Inflammatory macrophage (primary cell): Measurements from ENCODE around the gene ANKRD22.

Experiments
- DNase-seq, 2 donors: peaks; one replicate each; pipeline ENCODE4 v3.0.0-alpha.2; 2020 to 2022

ANKRD22 gene

DNA sequence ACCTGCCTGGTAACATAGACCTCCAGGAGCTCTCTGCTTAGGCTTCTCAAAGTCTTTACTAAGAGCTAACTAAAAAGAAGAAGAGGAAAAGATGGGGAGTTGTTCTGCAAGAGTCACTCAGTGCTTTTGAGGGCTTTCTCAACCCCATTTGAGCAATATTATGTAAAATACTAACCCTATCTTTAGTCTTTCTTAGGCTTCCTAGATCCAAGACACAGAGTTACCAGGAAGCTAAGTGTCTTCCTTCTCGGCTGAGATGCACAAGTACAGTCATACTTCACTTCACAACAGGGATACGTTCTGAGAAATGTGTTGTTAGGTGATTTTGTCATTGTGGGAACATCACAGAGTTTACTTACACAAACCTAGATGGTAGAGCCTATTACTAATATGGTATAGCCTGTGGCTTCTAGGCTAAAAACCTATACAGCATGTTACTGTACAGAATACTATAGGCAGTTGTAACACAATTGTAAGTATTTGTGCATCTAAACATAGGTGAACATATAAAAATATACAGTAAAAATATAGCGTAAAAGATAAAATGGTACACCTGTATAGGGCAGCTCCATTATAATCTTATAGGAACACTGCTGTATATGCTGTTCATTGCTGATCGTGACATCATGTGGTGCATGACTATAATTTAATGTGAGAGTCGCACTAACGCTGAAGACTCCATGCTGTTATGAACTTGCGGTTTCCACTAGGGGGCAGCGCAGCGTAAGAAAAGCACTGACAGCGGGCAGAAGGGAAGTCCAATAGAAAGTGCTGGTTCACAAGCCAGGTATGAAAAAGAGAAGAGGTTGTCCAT, 16.3 kb downstream of the ANKRD22 start:
- peak; percentile 85 to 90 for DNase-seq

DNA sequence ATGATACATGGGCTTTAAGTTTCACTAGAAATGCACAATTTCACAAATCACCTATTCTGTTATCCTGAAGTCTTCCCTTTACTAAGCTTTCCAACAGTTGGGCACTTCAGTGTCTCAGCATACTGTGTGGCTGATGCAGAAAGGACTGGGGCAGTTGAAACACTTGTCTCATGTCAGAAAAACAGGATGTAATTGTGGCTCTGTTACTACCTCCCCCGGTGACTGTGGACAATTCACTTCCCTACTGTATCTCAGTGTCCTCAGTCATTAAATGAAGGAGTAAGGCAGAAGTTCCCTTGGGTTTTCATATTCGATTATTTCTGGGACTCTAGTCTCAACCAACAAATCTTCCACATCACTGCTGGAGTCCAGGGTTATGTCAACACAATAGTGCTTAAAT, 17.9 kb downstream of the ANKRD22 start:
- DNase-seq, result peak; percentile 80 to 83

DNA sequence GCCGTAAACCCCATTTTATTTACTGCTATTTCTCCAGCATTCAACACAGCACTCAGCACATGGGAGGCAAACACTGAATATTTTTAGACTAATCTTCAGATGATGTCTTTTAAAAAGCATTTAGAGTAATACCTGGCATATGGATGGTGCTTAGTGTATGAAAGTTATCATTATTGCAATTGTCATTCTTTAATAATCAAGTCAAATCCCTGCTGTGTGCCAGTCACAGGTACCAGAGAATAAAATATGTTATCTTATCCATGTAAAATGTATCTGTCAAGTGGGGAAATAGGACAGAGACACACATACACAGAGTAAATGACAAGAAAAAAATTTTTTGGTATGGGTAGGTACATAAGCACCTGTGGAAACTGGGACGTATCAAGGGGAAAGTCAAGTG, 18.5 kb downstream of the ANKRD22 start:
- DNase-seq, result no peak

DNA sequence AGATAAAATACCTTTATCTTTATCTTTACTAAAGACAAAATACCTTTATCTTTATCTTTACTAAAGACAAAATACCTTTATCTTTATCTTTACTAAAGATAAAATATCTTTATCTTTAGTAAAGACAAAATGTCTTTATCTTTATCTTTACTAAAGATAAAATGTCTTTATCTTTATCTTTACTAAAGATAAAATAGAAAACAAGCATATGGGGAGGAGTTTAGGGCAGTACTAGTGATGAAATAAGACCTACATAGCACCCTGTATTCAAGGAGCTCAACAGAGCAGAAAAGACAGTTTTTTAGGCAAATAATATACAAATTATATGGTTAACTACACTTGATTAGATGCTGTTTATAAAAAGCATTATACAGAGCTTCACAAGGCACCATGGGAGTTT, 19.3 kb downstream of the ANKRD22 start:
- no peak for DNase-seq

DNA sequence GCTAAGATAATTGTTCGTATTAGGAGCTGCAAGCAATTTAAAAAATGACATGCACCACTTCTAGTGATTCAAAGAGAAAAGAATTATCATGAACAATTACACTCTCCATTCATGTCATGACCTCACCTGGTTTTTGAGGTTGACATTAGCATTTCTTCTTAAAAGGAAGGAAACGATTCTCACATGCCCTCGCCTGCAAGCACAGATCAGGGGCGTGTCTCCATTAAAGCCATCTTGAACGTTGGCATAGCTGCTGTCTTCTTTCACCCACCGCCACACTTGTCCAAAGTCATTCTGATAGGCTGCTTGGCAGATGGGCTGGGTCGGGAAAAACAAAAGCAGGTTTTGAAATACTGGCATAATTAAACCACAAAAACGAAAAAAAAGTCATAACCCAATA, 19.9 kb downstream of the ANKRD22 start:
- no peak for DNase-seq

DNA sequence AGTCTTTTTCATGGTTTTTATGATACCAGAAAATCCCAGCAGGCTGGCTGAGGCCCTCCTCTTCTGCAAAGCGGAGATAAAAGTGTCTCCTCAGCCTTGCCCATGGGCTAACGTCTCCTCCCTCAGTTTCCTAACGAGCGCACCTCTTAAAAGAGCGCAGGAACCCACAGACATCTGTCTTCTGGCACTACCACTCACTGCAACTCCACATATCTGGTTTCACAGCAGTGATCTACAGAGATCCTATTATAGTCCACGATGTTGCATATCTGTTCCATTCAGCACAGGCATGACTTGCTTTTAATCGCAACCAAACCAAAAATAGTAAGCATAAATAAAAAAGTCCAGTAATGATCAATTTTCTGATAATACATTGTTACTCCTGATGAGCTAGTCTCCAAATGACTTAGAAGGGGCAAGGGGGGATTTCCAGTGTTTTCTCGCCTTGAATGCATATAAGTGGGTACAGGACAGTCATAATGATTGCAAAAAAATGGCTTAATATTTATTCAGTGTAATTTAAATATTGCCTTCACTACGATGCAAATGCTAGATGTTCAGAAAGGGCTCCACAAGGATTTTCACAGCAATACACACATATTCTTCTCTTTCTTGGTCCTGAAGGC, 20.9 kb downstream of the ANKRD22 start:
- no peak for DNase-seq

DNA sequence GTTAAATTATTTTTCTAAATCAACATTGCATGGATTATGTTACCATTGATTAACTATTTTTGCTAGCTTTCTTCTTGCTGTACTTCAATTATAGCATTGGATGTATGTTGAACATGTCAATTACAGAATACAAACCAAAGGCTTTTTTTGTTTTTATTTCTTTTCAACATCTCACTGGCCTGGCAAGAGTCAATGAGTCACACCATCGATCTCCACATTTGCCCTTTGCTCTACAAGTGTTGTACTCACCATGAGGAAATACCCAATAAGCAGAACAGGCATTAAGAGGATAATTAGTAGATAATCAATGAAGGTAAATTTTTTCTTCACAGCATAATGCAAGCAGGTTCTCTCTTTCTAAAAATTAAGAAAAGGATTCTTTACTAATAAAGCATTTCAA, 23.3 kb downstream of the ANKRD22 start:
- no peak for DNase-seq

DNA sequence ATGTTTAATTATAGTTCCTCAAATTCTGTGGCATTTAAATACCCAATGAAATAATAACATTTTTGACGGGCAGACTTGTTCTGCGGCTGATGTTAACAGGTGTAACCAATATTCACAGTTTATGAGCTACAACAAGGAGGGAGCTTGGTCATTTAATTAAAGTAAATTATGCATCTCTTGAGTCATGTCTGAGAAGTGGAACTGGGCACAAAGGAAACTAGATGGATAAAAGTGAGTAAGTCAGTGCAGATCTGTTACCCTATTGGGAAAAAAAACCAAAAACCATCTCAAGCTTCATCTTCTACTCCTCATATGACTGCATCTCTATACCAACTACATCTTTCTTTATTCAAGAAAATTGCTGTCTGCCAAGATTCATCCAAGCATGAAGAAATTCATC, 24.0 kb downstream of the ANKRD22 start:
- DNase-seq, result no peak

DNA sequence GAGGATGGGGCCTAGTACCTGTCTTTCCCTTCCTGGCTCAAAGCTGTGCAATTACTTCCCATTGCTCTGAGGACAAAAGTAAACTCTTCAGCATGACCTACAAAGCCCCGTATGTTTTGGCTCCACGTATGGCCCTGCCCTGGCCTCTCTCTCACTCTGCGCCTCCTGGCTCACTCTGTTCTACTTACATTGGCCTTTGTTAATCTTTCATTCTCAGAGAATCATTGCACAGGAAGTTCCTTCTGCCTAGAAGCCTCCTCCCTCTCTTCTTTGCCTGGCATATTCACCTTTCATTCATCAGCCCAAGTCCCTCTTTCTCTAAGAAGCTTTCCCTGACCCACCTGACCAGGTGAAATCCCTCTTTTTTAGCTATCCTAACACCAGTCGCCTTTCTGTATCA, 25.3 kb downstream of the ANKRD22 start:
- no peak for DNase-seq

DNA sequence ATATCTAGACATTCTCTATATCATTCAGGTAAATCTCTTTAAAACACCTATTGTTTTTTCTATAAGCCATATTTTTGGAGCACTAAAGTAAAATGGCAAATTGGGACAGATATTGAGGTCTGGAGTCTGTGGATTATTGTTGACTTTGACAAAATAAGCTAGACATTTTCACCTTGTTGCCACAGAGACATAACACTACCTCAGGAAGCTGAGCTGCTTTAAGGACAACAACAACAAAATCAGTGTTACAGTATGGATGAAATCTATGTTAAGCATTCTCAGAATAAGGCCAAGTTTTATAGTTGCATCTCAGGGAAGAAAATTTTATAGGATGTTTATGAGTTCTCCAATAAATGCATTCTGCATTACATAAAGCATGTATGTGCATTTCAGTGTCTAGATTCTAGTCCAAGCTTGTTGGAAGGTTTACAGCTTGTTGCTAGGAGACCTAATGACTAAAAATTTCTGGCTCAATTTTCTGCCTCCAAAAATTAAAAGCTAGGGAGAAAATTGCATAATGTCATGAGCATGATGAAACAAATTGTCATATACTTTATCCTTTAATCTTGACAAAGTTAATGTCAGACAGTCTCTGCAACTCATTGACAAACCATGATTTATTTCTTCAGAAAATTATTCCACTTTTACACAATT, 30.8 kb downstream of the ANKRD22 start:
- DNase-seq, result no peak

DNA sequence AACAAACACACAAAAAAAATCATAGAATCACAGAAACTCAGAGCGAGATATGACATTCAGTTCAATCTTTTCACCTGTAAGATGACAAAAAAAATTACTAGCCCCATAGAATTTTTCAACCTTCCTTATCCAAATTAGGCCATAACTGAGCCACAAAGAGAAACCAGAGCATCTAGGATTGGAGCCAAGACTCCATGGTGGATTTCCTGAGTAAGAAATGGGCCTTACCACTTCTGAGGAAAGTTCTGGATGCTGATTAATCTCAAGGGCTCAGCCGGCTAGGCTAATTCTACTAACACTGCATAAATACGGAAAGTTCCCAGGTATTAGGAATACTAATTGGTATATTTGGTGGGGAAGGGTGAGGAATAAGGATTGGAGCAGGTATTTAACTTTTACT, 32.4 kb downstream of the ANKRD22 start:
- no peak for DNase-seq

DNA sequence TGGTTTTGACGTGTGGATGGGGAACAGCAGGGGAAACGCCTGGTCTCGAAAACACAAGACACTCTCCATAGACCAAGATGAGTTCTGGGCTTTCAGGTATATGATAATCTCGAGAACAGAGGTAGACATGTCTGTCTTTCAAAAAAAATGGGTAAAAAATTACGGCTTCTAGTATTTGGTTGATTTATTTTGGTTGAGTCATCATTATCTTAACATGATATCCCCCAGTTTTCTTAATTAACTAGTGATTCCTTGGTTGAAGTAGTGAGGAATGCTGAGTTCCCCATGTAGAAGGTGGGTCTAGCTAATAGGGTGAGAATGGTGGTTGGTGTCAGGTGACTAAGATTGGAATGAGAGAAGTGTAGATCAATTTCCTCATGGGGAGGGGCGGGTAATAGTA, 38.4 kb downstream of the ANKRD22 start:
- DNase-seq, result no peak

DNA sequence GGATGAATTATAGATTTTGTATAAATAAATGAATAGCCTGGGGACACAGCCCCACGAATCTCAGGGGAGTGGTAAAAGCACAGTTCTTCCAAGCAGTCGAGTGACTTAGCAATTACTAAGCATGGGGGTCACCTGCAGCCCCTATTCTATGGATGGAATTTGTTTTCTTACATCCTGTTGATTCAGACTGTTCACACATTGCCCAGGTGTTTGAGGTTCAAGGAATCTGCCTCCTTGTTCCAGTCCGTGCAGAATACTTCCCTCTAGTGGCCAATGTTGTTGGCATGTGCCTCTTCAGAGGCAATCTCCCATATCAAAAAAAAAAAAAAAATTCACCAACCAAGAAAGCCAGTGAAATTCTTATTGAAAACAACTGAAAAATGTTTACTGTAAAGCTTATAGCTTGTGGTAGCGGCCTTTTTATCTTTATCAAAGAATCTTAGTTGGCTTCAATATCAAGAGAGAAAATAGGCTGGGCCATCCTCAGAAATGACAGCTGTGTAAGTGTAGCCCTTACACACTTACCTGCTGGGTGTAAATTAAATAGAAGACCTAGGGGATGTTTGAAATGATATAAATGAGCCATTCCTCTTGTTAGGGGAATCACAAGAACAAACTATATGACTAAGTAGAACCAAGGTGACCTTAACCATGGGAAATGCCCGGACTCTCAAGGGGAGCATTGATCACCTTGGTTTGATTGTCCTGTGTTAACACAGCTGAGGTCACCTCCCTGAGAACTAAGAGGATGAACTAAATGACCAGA, 41.3 kb downstream of the ANKRD22 start:
- DNase-seq, result peak; percentile 55 to 64

DNA sequence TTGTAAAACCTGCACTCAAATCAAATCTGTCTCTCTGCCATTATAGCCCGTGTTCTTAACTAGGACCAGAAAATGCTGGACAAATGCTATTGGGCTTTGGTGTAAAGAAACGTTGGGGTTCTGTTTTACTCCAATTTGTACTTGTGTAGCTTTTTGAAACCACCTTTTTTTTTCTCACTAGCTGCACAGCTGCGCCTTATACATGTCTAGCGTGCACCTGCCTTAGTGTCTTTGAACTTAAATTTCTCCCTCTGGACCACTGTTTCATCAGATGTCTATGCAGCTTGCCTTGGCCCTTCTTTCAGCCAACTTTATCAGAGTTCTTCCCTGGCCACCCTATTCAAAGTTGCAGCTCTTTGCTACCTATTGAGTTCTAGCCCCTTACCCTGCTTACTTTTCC, 42.0 kb downstream of the ANKRD22 start:
- DNase-seq, result no peak

DNA sequence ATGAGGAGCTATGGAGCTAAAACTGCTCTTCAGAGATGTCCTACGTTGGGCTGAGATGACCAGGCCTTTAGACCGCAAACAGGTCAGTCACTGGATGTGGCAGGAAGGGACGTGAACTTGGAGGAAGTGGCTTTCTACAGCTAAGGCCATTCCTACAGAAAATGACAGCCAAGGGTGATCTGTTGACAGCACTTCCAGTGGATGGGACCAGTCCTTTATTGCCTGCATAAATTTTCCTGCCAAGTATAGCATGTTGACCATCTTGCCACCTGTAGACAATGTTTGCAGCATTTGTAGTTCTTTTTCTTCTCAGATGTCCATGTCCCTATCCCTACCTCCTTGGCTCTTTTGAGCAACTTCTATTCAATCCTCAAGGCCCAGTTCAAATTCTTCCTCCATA, 45.7 kb downstream of the ANKRD22 start:
- DNase-seq, result no peak

DNA sequence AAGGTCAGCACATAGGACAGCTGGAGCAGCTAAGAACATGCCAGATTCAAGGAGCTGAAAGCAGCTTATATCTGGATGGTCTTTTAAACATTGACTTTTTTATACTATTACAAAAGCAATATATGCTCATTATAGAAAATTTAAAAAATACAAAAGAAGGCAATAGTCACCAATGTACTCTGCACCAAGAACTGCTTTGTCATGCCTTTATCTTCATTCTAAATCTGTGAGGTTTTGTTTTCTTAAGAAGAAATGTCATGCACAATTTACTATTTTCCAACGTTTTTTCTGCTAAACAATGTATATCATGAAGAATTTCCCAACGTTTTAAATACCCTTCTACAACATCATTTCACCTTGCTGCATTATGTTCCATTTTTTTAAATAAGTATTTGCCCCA, 46.3 kb downstream of the ANKRD22 start:
- no peak for DNase-seq

DNA sequence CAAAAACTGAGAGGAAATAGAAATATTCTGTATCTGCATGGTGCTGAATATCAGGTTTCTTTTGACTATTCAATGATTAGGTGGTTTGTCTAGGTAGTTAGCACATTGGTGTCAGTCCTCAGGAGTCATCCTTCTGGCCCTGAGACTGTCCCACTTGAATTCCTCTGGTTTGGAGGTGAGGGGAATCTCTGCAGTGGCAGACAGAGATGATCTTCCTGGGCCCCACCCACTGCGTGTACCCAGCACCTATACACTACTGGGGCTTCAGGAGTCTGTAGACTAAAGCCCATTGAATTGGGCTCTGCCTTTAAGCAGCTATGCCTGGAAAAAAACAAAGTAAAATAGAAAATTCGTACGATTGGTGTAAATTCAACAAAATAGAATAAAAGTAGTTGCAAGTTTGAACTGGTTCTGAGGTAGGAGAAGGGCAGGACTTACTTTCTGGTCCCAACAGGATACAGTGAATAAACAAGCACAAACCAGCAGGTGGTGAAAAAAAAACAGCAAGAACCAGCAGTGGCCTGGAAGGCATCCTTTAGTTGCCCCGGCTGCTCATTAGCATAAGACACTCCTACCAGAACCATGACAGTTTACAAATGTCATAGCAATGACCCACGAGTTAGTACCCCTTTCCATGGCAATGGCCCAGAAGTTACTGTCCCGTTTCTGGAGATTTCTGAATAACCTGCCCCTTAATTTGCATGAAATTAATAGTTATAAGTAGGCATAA, 47.4 kb downstream of the ANKRD22 start:
- DNase-seq, result no peak

DNA sequence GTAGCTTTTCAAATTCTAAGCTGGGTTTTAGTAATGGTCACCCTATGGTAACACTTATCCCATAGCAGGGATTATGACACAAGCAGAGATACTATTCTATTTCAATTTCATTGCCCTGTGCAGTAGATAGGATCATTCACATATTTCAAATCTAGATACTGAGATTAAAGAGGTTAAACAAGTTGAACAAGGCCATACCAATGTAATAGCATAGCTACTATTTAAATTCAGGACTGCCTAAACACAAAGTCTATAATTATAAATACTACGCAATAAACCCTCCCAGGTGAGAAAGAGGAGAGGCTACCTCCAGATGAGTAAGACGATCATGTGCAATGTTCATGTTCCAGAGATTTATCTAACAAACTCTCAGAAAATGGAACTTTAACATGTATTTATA, 48.0 kb downstream of the ANKRD22 start:
- no peak for DNase-seq

DNA sequence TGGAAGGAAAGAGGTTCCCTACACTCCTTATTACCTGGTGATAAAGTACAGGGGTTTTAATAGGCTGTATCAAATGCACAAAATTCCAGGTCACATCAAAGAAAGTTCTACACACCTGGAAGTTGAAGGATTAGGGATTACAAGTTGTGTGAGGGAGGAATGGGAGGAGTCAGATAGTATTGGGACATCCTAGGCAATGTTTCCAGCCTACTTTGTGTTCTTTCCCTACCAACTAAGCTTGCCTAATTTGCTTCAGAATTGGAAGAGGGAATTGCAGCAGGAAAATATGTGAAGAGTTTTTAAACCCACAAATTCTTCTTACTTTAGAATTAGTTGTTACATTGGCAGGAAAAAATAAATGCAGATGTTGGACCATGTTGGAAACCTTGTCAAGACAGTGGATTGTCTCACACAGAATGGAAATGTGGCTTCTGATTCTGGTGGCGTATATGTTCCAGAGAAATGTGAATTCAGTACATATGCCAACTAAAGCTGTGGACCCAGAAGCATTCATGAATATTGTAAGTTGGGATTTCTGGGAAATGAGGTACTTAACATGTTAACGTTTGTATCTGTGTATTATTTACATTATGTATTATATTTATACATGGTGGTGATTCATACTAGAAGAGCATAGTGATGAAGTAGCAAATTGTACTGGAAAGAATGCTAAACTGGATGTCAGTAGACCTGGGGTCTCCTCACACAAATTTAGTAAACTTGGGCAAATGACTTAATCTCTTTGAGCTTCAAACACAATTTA, 48.9 kb downstream of the ANKRD22 start, which contains the start of gene LIPM:
LIPM (plus strand) TSS at position 208 of the 763 bp plus-strand sequence; CDS start at position 375, 167 bp downstream.
- DNase-seq, result no peak

DNA sequence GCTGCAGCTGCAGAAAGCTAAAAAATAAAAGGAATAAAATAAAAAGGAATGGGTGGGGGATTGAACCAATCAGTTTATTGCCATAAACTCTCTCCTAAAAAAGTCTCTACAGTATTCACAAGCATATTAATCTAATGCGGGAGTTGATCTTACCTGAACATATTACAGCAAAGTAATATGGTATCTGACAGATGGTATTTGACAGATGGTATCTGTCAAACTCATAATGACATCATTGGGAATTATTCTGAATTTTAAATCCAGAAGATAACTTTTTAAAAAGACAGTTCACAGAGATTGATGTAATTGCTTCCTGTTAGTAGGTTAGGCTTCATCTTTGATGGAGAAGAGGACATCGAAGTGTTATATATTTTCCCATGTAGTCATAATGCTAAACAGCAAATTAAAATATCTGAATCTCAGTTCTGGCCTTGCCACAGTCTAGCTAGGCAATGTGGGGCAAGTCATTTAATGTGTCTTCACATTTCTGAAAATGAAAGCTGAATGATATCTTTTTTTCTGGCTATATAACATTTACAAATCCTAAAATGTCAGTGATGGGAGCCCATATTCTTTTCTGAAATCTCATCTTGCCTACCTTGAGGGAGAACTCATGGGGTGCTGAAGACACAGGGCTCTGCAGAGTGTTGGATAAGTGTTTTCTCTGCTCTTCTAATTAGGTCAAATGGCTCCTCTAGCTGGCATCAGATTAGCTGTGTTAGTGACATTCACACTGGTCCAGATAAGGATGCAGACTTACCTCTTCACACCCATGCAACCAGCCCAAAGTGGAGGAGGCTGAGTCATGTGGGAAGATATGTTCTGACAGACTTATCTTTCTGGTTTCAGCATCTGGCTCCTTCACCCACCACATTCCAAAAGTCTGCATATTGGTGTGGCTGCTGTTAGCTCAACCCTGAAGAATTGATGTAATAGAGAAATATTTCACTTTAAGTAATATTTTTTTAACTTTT, 51.2 kb downstream of the ANKRD22 start:
- DNase-seq, result no peak
